IPS-15b (cell line): ENCODE measurements around the gene RBM19.

ENCODE experiments used
- H3K27me3 ChIP-seq: one replicate; pipeline ENCODE4 v1.6.1; 2013; ENCODE audit warnings: low read length; ENCODE audit not compliant: control insufficient read depth, insufficient read depth
- H3K36me3 ChIP-seq: one replicate; pipeline ENCODE4 v1.6.1; 2013; ENCODE audit warnings: low read length; ENCODE audit not compliant: control insufficient read depth, insufficient read depth
- H3K4me1 ChIP-seq: one replicate; pipeline ENCODE4 v1.6.1; 2013; ENCODE audit warnings: mild to moderate bottlenecking, low read length; ENCODE audit not compliant: control insufficient read depth, insufficient read depth
- H3K4me3 ChIP-seq: one replicate; pipeline ENCODE4 v1.5.1; 2013; ENCODE audit warnings: low read depth, low read length
- H3K9ac ChIP-seq: one replicate; pipeline ENCODE4 v1.6.1; 2013; ENCODE audit warnings: low read depth, mild to moderate bottlenecking, low read length
- H3K9me3 ChIP-seq: one replicate; pipeline ENCODE4 v1.6.1; 2013; ENCODE audit warnings: mild to moderate bottlenecking, low read length; ENCODE audit not compliant: control insufficient read depth, insufficient read depth

RBM19 gene

DNA sequence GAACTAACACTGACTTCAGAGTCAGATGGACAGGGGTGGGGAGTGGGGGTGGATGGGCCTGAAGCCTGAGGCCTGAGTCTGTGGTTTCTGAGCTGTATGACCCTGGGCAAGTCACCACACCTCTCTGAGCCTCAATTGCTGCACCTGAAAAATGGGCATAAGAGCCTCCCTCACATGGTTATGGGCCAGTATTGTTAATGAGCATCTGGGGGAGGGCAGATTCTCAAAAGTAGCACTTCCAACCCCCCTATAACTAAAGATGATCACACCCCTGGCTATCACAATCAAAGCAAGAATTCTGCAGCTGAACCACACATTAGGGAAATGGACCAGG lies 168.6 kb downstream of the RBM19 start:
- no peaks in the 10 kb centered on the region for H3K27me3 ChIP-seq
- H3K4me1 ChIP-seq = no peaks in the 10 kb centered on the region
- H3K9ac ChIP-seq = no peak overlapping the region
- H3K9me3 ChIP-seq = no peaks in the 10 kb centered on the region
- H3K36me3 ChIP-seq = peaks cover 3% of the 10 kb centered on the region
- no peak overlapping the region for H3K4me3 ChIP-seq

DNA sequence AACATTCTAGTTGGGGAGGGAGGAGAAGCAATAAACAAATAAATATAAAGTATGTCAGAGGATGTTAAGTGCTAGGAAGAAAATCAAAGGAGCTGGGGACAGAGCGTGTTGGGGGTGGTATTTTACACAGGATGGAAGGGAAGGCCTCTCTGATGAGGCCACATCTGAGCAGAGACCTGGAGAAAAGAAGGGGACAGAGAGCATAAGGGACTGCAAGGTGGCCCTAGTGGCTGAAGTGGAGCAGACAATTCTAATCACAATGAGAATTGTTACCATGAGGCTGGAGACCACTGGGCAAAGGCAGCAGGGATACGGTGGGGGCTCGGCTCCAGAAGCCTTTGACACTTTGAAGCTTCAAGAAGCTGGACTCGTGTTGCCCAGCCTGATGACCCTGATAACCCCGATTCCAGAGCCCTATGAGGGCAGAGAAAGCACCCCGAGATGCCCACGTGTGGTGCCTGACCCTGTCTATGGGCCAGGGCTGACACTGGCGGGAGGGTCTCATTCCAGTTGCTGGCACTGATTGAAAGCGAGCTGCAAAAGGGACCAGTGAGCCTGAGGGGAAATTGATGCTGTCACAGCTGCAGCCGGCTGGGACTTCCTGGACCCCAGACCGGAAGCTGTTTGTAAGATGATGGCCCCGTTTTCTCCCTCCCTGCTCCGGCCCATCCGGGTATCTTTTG lies 169.1 kb downstream of the RBM19 start:
- Histone ChIP-seq H3K27me3 (no peaks in the 10 kb centered on the region), H3K4me3 (no peak overlapping the region), H3K9ac (no peak overlapping the region), H3K4me1 (no peaks in the 10 kb centered on the region), H3K36me3 (peaks cover 3% of the 10 kb centered on the region), H3K9me3 (no peaks in the 10 kb centered on the region)

DNA sequence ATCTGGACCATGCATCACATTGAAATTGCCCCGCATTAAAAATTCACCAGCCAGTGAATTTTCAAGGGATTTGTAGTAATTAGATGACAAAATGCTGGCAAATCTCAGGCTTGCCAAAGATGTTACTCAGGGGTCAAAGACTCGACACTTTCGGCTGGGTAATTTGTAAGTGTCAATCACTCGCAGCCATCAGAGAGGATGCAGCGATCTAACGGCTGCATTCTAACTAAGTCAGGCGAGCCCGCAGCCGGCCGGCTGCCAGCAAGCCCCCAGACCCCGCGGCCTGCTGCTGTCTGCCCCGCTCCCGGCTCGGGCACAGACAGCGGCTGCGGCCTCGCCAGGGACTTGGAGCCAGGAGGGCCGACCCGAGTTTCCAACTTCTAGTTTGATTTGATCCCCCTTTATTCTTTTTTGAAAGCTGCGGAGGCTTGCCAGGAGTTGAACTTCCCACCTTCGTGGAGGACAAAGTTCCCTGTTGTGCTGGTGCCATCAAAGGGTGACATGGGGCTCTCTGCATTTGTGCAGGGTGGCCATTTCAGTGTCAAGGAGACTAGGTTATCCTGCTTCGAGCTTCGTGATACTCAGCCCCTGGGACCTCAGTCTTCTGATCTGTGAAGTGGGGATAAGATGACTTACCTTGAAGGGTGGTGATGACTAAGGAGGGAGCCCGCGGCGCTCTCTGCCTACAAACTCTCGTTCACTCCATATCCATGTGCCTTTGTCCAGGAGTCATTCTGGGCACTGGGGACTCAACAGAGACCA lies 169.9 kb downstream of the RBM19 start:
- Histone ChIP-seq H3K4me1 (no peaks in the 10 kb centered on the region), H3K36me3 (no peaks in the 10 kb centered on the region), H3K9ac (no peak overlapping the region), H3K27me3 (no peaks in the 10 kb centered on the region), H3K9me3 (no peaks in the 10 kb centered on the region), H3K4me3 (no peak overlapping the region)

DNA sequence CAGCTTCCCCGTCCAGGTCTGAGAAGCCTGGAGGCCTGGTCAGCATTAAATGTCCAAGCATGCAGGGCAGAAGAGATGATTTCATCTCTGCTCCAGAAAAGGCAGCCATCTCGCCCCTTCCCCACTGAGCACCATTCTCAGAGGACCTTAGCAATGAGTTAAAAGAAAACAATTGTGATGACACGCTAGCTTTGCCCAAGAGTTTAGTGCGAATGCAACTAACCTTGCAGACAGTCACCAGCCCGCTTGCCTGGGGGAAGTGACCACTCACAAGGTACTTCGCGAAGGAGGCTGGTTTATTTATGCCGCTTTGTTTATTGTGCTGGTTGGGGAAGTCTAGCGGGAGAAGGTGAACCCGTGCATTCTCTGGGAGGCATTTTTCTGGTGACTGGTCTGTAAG lies 170.7 kb downstream of the RBM19 start:
- Histone ChIP-seq H3K9ac (no peak overlapping the region), H3K4me1 (no peaks in the 10 kb centered on the region), H3K4me3 (no peak overlapping the region), H3K27me3 (no peaks in the 10 kb centered on the region), H3K9me3 (no peaks in the 10 kb centered on the region), H3K36me3 (no peaks in the 10 kb centered on the region)

DNA sequence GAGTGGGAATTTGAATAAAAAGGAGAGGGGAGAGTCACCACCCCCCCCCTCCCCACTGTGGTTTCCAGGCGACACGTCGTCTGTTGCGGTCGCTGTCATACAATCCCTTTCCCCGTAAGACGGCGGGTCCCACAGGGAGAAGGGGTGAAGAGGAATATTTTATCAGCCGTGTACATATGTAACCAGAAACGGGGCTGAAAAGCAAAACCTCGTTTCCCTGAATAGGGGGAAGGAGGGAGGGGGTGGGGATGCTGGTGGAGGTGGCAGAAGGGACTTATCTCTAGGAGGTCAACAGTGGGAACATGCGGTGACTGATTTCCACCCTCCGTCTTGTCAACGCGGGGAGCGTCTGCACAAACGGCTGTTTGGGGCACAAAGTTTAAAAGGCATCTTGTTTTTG lies 171.4 kb downstream of the RBM19 start:
- H3K27me3 ChIP-seq = no peaks in the 10 kb centered on the region
- H3K9me3 ChIP-seq = no peaks in the 10 kb centered on the region
- H3K4me3 ChIP-seq = no peak overlapping the region
- H3K36me3 ChIP-seq = no peaks in the 10 kb centered on the region
- H3K9ac ChIP-seq = no peak overlapping the region
- H3K4me1 ChIP-seq = no peaks in the 10 kb centered on the region

DNA sequence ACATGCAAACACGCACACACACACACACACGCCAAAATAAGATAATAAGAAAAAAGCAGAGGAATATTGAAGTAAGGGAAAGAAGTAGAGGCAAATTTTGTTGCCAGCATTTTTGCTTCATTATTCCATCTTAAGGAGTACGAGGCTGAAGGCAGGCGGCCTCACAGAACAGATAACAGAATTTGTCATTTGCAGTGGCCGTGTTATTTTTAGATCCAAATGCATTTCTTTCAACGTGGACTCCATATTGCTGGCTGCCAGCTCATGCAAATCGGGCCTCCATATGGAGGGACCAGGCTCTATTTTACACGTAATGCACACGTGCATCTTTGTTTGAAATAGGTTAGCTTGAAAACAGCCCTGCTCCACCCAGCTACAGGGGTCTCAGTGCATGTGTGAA lies 172.9 kb downstream of the RBM19 start:
- Histone ChIP-seq H3K27me3 (no peaks in the 10 kb centered on the region), H3K36me3 (no peaks in the 10 kb centered on the region), H3K9me3 (no peaks in the 10 kb centered on the region), H3K4me1 (no peaks in the 10 kb centered on the region), H3K4me3 (no peak overlapping the region), H3K9ac (no peak overlapping the region)

DNA sequence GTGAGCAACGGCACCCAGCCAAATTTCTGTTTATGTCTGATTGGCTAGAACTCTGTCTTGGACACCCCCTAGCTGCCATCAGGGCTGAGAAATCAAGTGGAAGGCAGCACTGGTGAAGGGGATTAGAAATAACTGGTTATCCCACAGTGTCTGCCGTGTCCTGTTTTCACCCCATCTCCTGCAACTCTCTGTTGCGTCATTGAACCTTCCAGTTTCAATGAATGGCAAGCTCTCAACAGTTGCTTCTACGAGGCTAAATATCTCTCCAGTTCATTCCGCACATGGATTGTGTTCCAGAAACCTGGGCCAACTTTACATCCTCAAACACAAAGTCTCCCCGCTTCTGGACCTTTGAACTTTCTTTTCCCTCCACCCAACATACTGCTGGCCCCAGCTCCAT lies 173.7 kb downstream of the RBM19 start:
- no peaks in the 10 kb centered on the region for H3K4me1 ChIP-seq
- H3K9me3 ChIP-seq = no peaks in the 10 kb centered on the region
- no peak overlapping the region for H3K4me3 ChIP-seq
- H3K9ac ChIP-seq = no peak overlapping the region
- H3K27me3 ChIP-seq = no peaks in the 10 kb centered on the region
- no peaks in the 10 kb centered on the region for H3K36me3 ChIP-seq

DNA sequence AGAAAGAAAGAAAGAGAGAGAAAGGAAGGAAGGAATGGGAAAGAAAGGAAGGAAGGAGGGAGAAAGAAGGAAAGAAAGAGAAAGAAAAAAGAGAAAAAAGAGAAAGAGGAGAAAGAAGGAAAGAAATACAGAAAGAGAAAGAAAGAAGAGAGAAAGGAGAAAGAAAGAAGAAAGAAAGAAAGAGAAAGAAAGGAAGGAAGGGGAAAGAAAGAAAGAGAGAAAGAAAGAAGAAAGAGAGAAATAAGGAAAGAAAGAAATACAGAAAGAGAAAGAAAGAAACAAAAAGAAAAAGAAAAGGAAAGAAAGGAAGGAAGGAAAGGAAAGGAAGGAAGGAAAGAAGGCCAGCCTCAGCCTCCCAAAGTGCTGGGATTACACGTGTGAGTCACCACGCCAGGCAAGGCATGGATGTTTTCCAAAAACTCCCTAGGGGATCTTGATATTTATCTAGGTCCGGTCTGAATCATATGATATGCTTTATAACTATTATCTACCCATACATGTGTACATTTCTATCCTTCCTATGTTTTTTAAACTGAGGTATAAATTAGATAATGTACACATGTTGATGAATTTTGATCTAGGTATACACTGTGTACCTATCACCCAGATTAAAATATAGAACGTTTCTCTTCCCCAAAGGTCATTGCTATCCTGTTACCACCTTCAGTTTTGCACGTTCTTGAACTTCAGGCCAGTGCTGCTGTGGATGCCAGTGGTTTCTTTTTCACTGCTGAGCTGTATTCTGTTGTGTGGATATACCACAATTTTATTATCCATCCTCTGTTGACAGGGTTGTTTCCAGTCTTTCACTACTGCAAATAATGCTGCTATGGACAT lies 177.9 kb downstream of the RBM19 start:
- Histone ChIP-seq H3K4me3 (no peak overlapping the region), H3K27me3 (no peaks in the 10 kb centered on the region), H3K9ac (no peak overlapping the region), H3K9me3 (no peaks in the 10 kb centered on the region), H3K4me1 (no peaks in the 10 kb centered on the region), H3K36me3 (no peaks in the 10 kb centered on the region)

DNA sequence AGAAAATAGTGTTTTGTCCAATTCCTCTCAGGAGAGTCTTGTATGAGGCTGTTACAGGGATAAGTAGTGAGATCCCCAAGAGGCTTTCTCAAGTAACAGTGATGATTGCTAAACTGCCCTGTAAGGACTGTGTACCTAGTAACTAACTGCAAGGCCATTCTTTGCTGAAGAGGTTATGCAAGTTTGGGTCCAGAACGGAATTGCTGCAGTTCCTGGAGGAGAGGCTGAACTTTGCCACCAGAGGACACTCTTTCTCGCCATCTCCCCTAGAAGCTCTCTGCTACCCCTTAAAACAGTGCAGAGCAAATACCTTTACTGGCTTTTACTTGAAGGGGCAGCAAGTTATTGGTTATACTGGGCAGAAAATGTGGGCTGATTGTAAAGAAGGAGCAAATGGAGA lies 180.0 kb downstream of the RBM19 start:
- Histone ChIP-seq H3K4me1 (no peaks in the 10 kb centered on the region), H3K9ac (no peak overlapping the region), H3K27me3 (no peaks in the 10 kb centered on the region), H3K36me3 (no peaks in the 10 kb centered on the region), H3K4me3 (no peak overlapping the region), H3K9me3 (no peaks in the 10 kb centered on the region)

DNA sequence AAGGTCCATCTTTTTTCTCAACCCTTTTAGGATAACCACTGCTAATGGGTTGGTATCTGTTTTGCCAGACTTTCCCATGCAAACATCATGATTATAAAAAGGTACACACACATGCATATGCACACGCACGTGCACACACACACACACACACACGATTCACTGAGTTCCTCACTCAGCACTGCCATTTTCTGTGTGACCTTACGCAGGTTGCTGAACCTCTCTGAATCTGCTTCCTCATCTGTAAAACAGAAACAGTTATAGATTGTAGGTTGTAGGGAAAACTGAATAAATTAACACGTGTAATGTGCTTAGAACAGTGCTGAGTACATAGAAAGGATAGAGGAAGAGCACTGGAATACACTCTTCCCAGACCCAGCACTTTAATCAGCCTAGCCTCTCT lies 182.3 kb downstream of the RBM19 start:
- Histone ChIP-seq H3K9me3 (no peaks in the 10 kb centered on the region), H3K4me3 (no peak overlapping the region), H3K36me3 (no peaks in the 10 kb centered on the region), H3K4me1 (no peaks in the 10 kb centered on the region), H3K27me3 (no peaks in the 10 kb centered on the region), H3K9ac (no peak overlapping the region)

DNA sequence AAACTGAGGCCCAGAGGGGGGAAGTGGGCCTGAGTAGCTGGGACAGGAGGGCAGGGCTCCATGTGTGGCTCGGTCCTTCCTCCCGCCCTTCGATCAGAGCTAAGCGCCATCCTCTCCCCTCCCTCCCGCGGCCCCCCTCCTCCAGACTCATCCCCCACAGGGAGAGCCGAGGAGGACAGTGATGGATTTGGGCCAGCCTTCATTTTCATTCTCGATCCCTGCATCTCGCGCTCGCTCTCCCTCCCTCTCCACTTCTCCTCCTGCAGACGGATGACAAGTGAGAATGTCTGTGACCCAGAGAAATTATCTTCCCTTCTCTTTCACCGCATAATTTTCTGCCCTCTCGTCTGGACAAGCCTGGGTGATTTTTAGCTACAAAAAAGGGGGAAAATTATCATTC lies 183.3 kb downstream of the RBM19 start:
- no peaks in the 10 kb centered on the region for H3K27me3 ChIP-seq
- no peaks in the 10 kb centered on the region for H3K4me1 ChIP-seq
- H3K9ac ChIP-seq = no peak overlapping the region
- no peaks in the 10 kb centered on the region for H3K9me3 ChIP-seq
- H3K36me3 ChIP-seq = no peaks in the 10 kb centered on the region
- no peak overlapping the region for H3K4me3 ChIP-seq
